Astrocyte of the cerebellum (primary cell): ENCODE measurements around the gene CA10.

Source experiments
- DNase-seq: peaks from one replicate; pipeline ENCODE4 v3.0.0-alpha.2; 2011; ENCODE audit warnings: low read depth
- H3K4me3 ChIP-seq: 2 replicates; pipeline ENCODE4 v1.5.1; 2011; ENCODE audit warnings: mild to moderate bottlenecking, low read depth, low read length, moderate library complexity
- in situ Hi-C: cut with HindIII; loops from 2 replicates; pipeline ENCODE4 v1.10.0; 2017; ENCODE audit warnings: low sequenced_read_pairs
- TF ChIP-seq, protein P1 (sequence below): IDR thresholded peaks from 2 replicates; pipeline ENCODE4 v1.5.1; 2012; ENCODE audit warnings: low read length, low read depth, moderate library complexity, mild to moderate bottlenecking; ENCODE audit errors: missing control alignments

The CA10 gene

DNA sequence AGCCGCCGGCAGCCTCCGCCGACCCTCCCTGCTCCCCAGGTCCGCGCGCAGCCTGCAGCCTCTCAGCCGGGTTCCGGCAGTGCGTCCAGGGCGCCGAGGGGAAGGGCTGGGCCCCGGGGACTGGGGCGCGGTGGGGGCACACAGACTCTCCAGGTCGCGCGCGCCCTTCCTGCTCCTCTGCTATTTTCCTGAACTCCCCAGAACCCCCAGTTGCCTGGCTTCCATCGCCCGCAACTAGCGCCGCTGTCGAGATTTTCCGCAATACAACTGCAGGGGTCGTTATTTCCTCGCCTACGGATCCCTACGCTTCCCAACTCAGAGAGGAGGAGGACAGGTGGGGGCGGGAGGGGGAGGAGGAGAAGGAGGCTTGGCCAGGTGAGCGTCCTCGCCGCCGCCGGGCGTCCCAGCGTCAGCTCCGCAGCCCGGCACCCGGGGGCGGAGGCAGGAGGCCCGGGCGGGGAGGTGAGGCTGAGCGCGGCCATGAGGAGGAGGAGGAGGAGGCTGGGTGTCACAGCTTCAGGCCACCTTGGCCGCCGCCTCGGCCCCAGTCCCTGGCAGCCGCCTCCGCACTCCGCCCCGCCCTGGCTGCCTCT, at the start of gene CA10:
CA10 (minus strand) TSS at position 265 of the 593 bp plus-strand sequence.
- DNase-seq, result no peak
- TF ChIP-seq, protein P1, sequence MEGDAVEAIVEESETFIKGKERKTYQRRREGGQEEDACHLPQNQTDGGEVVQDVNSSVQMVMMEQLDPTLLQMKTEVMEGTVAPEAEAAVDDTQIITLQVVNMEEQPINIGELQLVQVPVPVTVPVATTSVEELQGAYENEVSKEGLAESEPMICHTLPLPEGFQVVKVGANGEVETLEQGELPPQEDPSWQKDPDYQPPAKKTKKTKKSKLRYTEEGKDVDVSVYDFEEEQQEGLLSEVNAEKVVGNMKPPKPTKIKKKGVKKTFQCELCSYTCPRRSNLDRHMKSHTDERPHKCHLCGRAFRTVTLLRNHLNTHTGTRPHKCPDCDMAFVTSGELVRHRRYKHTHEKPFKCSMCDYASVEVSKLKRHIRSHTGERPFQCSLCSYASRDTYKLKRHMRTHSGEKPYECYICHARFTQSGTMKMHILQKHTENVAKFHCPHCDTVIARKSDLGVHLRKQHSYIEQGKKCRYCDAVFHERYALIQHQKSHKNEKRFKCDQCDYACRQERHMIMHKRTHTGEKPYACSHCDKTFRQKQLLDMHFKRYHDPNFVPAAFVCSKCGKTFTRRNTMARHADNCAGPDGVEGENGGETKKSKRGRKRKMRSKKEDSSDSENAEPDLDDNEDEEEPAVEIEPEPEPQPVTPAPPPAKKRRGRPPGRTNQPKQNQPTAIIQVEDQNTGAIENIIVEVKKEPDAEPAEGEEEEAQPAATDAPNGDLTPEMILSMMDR, result no peak
- in situ Hi-C loops, result no loop called here
- no peak within 1 kb of the TSS for H3K4me3 ChIP-seq

DNA sequence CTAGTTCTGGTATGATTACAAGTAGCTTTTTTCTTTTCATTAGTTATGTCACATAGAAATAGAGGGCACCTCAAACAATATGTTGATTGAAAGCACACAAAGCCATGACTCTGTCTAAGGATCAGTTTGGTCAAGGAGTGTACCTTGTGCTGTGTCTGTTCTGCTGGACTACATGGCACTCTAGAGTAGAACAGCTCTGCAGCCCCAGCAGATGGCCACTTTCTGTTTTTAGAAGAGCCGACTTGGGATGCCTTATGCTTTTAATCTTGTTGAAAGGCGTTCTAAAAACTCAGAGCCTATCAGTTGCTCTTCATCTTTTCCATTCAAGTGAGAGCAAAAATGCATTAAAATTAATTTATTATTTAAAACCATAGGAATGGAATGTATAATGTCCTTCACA, 49.3 kb upstream of the CA10 start:
- no peak overlapping the region for H3K4me3 ChIP-seq
- TF ChIP-seq, protein P1, result no peak
- in situ Hi-C loops, result no loop called here
- no peak for DNase-seq

DNA sequence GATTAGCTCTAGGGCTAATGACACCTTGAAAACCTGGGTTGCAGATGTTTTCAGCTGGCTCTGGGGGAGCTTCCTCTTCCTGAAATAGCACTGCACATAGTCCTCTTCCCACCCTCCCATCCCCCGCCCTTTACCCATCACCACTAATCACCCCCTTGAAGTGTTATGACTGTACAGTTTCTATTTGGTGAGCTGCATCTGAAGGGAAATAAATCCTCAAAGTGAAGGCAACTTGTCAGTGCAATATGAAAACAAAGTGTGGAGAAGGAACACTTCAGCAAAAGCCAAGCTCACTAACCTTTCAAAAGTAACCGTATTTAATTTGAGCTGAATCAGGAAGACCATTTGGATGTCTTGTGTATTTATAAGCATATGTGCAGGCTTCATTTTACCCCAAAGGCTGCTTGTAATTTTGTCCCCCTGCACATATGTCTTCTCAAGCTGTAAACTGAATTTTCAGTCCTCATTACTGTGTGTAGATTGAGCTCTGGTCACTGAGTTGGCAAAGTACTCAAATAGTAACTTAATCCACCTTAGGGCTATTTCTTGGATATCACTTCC, 44.1 kb upstream of the CA10 start:
- no peak overlapping the region for H3K4me3 ChIP-seq
- TF ChIP-seq, protein P1, result no peak
- in situ Hi-C loops, result no loop called here
- DNase-seq, result no peak

DNA sequence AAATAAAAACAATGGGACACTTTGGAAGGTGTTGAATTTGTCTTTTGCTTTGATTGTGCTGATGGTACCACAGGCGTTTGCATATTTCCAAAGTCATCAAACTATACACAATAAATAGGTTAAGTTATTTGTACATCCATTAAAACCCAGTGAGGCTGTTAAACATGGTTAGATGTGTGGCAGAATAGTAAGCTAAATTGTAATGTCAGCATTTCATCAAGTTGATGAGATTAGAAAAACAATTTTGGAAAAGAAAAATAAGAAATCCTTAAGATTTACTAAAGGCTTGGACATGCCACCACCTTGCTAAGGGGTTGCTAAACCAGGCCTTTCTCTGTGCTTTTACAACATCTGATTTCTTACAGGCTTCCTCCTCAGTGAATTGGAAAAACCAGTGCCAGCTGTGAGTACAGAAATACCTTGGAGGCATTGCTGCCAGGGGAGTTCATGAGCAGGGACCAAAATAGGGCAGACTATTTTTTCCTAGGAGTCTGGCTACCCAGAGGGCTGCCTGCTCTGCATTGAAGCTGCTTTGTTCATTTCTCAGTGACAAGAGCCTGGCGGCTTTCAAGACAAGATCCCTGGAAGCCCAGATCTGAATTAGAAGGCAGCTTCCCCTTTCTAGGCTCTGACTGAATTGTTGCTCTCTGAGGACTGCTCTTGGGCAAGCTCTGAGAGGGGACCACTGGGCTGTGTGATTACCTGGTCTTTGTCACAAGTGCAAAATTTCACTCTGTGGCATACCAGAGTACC, 43.4 kb upstream of the CA10 start:
- TF ChIP-seq, protein P1, result no peak
- no peak overlapping the region for H3K4me3 ChIP-seq
- no peak for DNase-seq
- in situ Hi-C loops, result no loop called here

DNA sequence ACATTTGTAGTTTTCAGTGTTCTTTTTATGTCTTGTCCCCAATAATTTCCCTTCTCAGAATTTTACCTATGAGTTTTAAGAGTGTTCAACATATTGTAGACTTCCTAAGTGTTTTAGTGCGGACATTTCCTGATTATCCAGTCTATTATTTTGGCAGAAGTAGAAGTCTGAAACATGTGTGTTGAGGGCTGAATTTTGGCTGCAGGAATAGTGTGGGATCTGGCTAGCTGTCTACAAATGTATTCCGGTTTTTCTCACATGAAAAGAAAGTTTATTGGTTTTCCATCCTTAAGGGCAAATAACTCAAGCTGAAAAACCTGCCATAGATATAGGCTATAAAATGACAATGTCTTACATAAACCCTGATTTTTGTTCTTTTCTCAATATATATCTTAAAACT, 33.0 kb upstream of the CA10 start:
- in situ Hi-C loops, result no loop called here
- H3K4me3 ChIP-seq, result no peak overlapping the region
- no peak for DNase-seq
- TF ChIP-seq, protein P1, result no peak

DNA sequence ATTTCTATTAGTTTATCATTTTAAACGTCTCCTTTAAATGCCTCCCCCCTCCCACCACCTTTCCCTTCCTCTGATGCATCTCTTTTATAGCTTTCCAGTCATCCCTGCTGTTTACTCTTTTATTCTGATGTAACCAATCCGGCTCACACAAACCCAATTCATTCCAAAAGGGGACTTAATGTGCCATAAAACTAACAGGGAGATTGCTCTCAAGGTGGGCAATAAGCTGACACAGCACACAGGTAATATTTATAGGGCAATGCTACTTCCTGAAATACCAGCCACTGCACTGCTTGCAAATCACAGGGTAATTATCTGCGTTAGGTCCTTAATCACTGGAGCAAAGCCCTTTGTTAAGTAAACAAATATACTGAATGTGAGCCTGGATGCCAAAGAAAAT, 23.3 kb upstream of the CA10 start:
- H3K4me3 ChIP-seq, result no peak overlapping the region
- no peak for DNase-seq
- TF ChIP-seq, protein P1, result no peak
- in situ Hi-C loops, result no loop called here
